H1 (cell line): ENCODE measurements around the gene NUDT9. TPM values are rescaled to one million over a fixed set of nuclear protein-coding genes. Genes with fewer than 3 reads are reported as not detected.

Experiments
- BCL11A ChIP-seq, 2 experiments: IDR thresholded peaks; one replicate each; pipeline ENCODE4 v1.6.1; 2011; ENCODE audit warnings: low read depth in 2 of 2, low read length in 2 of 2, mild to moderate bottlenecking in 2 of 2
- CHD2 ChIP-seq: IDR thresholded peaks from 2 replicates; pipeline ENCODE4 v1.6.1; 2012; ENCODE audit warnings: low read length, improper control_type of control experiment
- EZH2 ChIP-seq: fragments of 200-600 bp; sonication (generic); IDR thresholded peaks from 2 replicates; pipeline ENCODE4 v1.7.1; 2012; ENCODE audit warnings: low read depth, mild to moderate bottlenecking, moderate library complexity, low read length, inconsistent platforms; ENCODE audit not compliant: severe bottlenecking
- GTF2F1 ChIP-seq: IDR thresholded peaks from 2 replicates; pipeline ENCODE4 v1.6.1; 2012; ENCODE audit warnings: low read depth, low read length, improper control_type of control experiment, borderline replicate concordance
- RXRA ChIP-seq: IDR thresholded peaks from 2 replicates; pipeline ENCODE4 v1.6.1; 2011; ENCODE audit warnings: low read depth, mild to moderate bottlenecking, low read length, moderate library complexity; ENCODE audit not compliant: insufficient read depth
- polyA plus RNA-seq, 7 experiments: library from polyadenylated mRNA; depleted of rRNA in 3 of 7; stranded (reverse) in 5 of 7; unstranded in 2 of 7; fragments of >200 nt in 5 of 7; fragments of 200-250 nt in 2 of 7; gene quantifications; 1 replicate in 5 of 7; 2 replicates in 1 of 7; 4 replicates in 1 of 7; pipeline versions ENCODE4 v1.2.1 to v1.2.3, GENCODE V29; 2011 to 2013; ENCODE audit warnings: missing spikeins in 2 of 7, mixed read lengths in 2 of 7
- total RNA-seq: library from RNA; stranded (reverse); fragmentation: NEBNext Ultra II Directional; extraction: Animal tissue kit (Norgen Biotek cat#: 25700); gene quantifications from 2 replicates; pipeline ENCODE4 v1.2.1, GENCODE V29; 2021

NUDT9 gene
- total and polyA plus RNA-seq, 2 of the 8 experiments (the other 6 are each of a cell fraction or from before 2014, with no cell fraction given) = 13.2 to 27.6 TPM

DNA sequence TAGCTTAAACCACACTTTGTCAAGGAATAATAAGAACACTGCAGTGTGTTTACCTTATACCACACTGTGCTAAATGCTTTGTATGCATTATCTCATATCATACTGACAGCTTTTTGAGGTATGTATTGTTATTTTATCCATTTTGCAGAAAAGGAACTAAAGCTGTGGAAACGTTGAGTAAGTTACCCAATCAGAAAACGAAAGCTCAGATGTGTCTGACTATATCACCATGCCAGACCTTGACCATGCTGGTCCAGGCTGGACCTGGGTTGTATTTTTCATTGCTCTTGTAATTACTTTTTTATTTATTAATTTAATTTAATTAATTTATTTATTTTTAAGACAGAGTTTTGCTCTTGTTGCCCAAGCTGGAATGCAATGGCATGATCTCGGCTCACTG, 33.5 kb upstream of the NUDT9 start (continued):
- no peak for TF ChIP-seq BCL11A (IDR thresholded peaks at IDR 0.05; ENCODE audit: low read depth in 2 of 2, low read length in 2 of 2)
- no peak for TF ChIP-seq CHD2
- no peak for TF ChIP-seq EZH2
- TF ChIP-seq RXRA = no peak
- no peak for TF ChIP-seq GTF2F1
